GM19099 (cell line): ENCODE data around the gene ANKRD26.

Experiments
- POLR2A ChIP-seq: IDR thresholded peaks from 3 replicates; pipeline ENCODE4 v1.6.1; 2011; ENCODE audit warnings: low read depth; ENCODE audit not compliant: insufficient read length; ENCODE audit errors: extremely low read depth

Gene ANKRD26

DNA sequence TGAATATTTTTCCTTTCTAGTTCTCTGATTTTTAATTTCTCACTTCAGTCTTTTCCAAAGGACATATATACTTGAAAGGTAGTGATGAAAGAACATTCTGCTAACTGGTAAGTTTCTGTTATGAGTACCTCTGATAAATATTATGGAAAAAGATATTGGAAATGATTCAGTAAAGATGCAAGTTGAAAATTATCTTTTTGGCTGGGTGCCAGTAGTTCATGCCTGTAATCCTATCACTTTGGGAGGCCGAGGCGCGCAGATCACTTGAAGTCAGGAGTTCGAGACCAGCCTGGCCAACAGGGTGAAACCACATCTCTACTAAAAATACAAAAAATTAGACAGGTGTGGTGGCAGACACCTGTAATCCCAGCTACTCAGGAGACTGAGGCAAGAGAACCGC lies 62.1 kb downstream of the ANKRD26 start:
- no peak for TF ChIP-seq POLR2A

- TF ChIP-seq POLR2A: no peak
These were observed 65.1 kb downstream of the ANKRD26 start for GRCh38 chr10:27035163-27035562.

- TF ChIP-seq POLR2A: no peak
These were observed 70.2 kb downstream of the ANKRD26 start for GRCh38 chr10:27030060-27030459.

- no peak for TF ChIP-seq POLR2A
These were observed 78.2 kb downstream of the ANKRD26 start for GRCh38 chr10:27022048-27022447.

- TF ChIP-seq POLR2A: no peak
These were observed 80.1 kb downstream of the ANKRD26 start for GRCh38 chr10:27020243-27020642.

GRCh38 chr10:27019827-27020226 lies 80.5 kb downstream of the ANKRD26 start:
- no peak for TF ChIP-seq POLR2A

- no peak for TF ChIP-seq POLR2A
These were observed 102.7 kb downstream of the ANKRD26 start for GRCh38 chr10:26997610-26998009.

DNA sequence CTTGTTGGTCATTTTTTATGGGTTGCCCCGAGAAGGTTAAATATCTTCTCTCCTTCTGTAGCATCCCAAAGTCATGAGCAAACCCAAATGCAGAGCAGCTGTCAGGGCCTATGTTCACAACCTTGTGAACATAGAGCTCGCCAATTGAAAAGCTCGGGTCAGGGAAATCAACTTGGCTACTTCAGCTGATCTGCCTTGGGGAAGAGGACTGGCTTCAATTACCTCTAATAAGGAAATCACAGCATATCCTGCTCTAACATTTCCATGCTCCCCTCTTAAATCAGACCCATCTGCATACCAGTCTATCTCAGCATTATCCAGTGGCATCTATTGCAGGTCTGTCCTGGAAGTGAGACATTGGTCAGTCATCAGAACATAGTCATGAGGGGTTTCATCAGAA lies 105.6 kb downstream of the ANKRD26 start:
- no peak for TF ChIP-seq POLR2A

GRCh38 chr10:26987851-26988250 lies 112.4 kb downstream of the ANKRD26 start:
- no peak for TF ChIP-seq POLR2A

GRCh38 chr10:26983156-26983555 lies 117.1 kb downstream of the ANKRD26 start:
- TF ChIP-seq POLR2A: no peak

GRCh38 chr10:26982058-26982457 lies 118.2 kb downstream of the ANKRD26 start:
- TF ChIP-seq POLR2A: no peak

DNA sequence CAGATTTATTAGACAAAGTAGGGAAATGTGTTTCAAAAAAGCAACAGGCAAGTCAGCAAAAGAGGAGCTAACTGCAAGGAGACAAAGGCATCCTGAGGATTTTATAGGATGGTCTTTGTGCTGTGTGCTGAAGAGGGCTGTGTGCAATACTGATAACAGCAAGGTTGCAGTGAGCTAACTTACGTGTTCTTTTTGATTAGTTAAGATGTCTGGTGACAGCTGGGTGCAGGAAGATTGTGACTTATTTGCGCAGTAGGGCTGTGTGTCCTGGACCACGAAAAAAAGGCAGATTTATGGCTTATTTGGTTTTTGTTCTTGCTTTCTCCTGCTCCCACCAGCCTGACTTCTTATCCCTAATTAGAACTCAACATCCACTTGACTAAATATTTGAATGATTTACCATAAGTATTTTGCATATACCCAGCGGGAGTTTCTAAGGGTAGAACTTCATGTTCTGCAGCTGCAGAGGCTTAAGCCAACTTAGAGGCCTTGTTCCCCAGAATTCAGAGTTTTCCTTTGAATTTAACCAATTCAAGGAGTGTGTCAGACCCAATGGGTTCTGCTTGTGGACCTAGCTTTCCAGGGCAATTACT lies 119.0 kb downstream of the ANKRD26 start:
- TF ChIP-seq POLR2A: no peak

DNA sequence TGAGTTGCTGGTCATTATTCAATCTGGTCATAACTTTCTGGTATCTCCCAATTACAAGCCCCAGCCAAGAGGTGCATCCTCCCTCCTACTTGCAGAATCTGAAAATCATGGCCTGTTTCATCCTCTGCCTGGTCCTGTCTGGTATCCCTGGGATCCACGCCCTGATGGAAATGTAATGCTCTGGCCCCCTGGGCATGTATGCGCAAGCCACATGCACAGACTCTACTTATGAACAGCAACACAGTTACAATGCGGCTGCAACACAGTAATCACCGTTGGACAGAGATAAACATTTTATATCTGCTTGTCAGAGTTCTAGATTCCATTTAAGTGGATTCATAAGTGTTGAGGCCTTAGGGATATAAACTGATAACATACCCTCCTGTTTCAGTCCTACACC lies 121.8 kb downstream of the ANKRD26 start:
- no peak for TF ChIP-seq POLR2A

- TF ChIP-seq POLR2A: no peak
These were observed 122.7 kb downstream of the ANKRD26 start for GRCh38 chr10:26977635-26978034.

DNA sequence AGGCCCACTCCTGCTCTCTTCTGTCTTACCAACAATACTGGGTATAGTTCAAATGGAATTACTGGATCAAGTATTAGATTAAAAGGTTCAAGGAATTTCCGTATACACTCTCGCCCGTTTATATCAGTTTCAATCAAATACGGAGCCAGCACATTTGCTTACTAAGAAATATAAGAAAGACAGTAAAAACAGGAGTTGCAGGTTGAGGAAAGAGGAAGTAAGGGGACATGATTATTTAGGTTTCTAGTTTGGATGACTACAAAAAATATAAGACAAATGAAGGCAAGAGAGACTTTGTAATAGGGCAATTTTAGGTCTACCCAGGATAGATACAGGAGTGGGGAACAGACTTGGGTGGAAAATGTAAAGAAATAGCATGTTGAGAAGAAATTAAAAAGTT lies 129.6 kb downstream of the ANKRD26 start:
- TF ChIP-seq POLR2A: no peak

- no peak for TF ChIP-seq POLR2A
These were observed 131.0 kb downstream of the ANKRD26 start for GRCh38 chr10:26969145-26969926.
